HCEC 1CT (cell line): Measurements from ENCODE around the gene ZNRD2.
A peak's percentile ranks its signal among the peaks of the same experiment; 100 is the strongest.
"Not testable (repeated sequence)": the region's sequence is repeated elsewhere in the genome, so short reads cannot be mapped to it uniquely, and the experiment has no call there.

Experiments used
- DNase-seq: peaks from one replicate; pipeline ENCODE4 v3.0.0-alpha.2; 2017

Gene ZNRD2

GRCh38 chr11:65557280-65558001 is 12.8 kb upstream of the ZNRD2 start:
- no peak for DNase-seq

GRCh38 chr11:65558002-65558929 is 12.0 kb upstream of the ZNRD2 start, which contains the start of gene LTBP3:
Gene LTBP3, minus strand, starts transcription at chr11:65558359. Its CDS starts 400 bp downstream, at chr11:65557959.
- peak; percentile 70 for DNase-seq

- no peak for DNase-seq
Observed at GRCh38 chr11:65558930-65559509, 11.3 kb upstream of the ZNRD2 start.

- DNase-seq = no peak
Observed at GRCh38 chr11:65559535-65559934, 10.7 kb upstream of the ZNRD2 start.

GRCh38 chr11:65559951-65560537 is 10.2 kb upstream of the ZNRD2 start:
- DNase-seq = peak; percentile 50

GRCh38 chr11:65560555-65561418 is 9.5 kb upstream of the ZNRD2 start:
- peak; percentile 43 for DNase-seq

- no peak for DNase-seq
Observed at GRCh38 chr11:65562020-65562419, 8.3 kb upstream of the ZNRD2 start.

- DNase-seq = no peak
Observed at GRCh38 chr11:65562788-65563187, 7.5 kb upstream of the ZNRD2 start.

GRCh38 chr11:65563601-65564000 is 6.7 kb upstream of the ZNRD2 start:
- DNase-seq = no peak

GRCh38 chr11:65564879-65565559 is 5.3 kb upstream of the ZNRD2 start:
- not testable (repeated sequence) for DNase-seq

GRCh38 chr11:65565624-65566453 is 4.4 kb upstream of the ZNRD2 start:
- DNase-seq = no peak

GRCh38 chr11:65569164-65569972 is 909 bp upstream of the ZNRD2 start:
- no peak for DNase-seq

GRCh38 chr11:65571420-65571819 is 1.1 kb downstream of the ZNRD2 start:
- no peak for DNase-seq

- DNase-seq = peak; percentile 33
Observed at GRCh38 chr11:65571940-65572339, 1.7 kb downstream of the ZNRD2 start.

GRCh38 chr11:65572356-65573051 is 2.2 kb downstream of the ZNRD2 start, which contains the start of gene FAM89B:
Gene FAM89B, plus strand, starts transcription at chr11:65572538. Its CDS starts 132 bp downstream, at chr11:65572670.
- peak; percentile 80 for DNase-seq

- DNase-seq = no peak
Observed at GRCh38 chr11:65573391-65574079, 3.3 kb downstream of the ZNRD2 start.

GRCh38 chr11:65574109-65574810 is 4.0 kb downstream of the ZNRD2 start:
- DNase-seq = peak; percentile 95
